HG02642 (cell line): ENCODE results near the gene CASZ1.

Experiments used
- ATAC-seq: cut with Tn5 transposase; IDR thresholded peaks from one replicate; pipeline ENCODE4 v1.9.1; 2021; ENCODE audit warnings: mild to moderate bottlenecking; ENCODE audit not compliant: unreplicated experiment, poor library complexity

The CASZ1 gene, protein sequence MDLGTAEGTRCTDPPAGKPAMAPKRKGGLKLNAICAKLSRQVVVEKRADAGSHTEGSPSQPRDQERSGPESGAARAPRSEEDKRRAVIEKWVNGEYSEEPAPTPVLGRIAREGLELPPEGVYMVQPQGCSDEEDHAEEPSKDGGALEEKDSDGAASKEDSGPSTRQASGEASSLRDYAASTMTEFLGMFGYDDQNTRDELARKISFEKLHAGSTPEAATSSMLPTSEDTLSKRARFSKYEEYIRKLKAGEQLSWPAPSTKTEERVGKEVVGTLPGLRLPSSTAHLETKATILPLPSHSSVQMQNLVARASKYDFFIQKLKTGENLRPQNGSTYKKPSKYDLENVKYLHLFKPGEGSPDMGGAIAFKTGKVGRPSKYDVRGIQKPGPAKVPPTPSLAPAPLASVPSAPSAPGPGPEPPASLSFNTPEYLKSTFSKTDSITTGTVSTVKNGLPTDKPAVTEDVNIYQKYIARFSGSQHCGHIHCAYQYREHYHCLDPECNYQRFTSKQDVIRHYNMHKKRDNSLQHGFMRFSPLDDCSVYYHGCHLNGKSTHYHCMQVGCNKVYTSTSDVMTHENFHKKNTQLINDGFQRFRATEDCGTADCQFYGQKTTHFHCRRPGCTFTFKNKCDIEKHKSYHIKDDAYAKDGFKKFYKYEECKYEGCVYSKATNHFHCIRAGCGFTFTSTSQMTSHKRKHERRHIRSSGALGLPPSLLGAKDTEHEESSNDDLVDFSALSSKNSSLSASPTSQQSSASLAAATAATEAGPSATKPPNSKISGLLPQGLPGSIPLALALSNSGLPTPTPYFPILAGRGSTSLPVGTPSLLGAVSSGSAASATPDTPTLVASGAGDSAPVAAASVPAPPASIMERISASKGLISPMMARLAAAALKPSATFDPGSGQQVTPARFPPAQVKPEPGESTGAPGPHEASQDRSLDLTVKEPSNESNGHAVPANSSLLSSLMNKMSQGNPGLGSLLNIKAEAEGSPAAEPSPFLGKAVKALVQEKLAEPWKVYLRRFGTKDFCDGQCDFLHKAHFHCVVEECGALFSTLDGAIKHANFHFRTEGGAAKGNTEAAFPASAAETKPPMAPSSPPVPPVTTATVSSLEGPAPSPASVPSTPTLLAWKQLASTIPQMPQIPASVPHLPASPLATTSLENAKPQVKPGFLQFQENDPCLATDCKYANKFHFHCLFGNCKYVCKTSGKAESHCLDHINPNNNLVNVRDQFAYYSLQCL (N-terminal part only)

DNA sequence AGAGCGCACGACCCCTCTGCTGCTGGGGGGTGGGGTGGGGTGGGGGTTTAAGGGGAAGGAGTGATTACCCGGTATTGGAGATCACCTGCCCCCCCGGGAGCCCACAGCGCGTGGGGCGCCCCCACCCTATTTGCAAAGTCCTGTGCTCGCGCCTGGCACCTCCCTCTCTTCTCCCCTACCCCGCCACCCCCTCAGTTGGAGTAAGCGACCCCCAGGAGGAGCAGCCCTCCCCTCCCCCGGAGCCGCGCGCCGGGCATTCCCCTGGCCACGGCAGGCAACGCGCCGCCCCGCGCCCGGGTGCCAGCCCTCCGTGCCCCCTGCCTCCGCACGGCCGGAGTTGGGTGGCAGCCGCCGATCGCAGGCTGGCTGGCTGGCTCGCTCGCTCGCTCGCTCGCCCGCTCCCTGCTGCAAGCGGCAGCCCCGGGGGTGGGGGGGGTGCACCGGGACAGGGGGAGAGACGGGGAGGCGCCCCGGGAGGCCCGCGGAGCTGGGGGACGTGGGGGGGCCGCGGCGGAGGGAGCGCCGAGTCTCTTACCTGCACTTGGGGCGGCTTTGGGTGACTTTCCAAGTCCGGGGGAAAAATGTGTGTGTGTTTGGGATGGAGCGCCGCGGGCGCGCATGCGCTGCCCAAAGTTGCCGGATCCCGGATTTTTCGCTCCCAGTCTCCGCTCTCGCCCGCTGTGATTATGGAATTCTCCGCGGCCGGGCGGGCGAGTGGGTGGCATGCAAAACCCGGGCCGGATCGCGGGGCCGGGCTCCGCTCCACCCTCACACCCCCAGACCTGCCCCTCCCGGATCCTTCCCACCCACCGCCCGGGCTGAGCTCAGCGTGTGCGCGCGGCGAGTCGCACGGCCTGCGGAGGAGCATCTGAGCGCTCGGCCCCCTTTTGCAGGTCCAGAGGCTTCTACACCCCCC lies at the start of gene CASZ1:
Gene CASZ1 (minus strand): TSS at position 618 of the 916 bp plus-strand sequence. CDS start 102,757 bp downstream, outside the sequence.
- ATAC-seq = no peak

DNA sequence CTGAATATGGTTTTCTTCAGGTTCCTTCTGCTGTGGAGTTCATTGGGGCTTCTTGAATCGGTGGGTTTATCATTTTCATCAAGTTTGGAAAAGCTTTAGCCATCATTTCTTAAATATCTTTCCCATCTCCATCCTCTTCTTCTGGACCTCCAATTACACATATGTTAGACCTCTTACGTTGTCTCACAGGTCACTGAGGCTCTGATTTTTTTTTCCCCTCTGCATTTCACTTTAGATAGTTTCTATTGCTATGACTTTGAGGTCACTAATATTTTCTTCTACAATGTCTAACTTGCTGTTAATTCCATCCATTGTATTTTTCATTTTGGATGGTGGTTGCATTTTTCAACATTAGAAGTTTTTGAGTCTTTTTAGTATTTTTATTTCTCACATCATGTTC lies 47.3 kb upstream of the CASZ1 start:
- no peak for ATAC-seq

DNA sequence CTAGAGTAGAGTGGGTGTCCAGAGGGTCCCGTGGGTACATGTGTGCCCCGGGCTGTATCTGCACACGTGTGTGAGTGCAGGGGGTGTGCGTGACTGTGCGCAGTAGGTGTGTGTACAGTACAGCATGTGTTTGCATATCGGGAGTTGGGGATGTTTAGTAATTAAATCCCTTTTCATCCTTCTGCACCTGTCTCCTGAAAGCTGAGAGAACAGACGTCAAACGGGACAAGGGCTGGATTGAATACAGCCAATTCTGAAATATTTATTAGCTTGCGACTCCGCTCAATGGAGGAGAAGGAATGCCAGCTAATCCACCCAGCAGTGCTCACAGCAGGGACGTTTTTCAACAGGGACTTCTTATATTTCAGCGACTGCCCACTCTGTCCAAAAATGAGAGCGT lies 44.7 kb upstream of the CASZ1 start:
- ATAC-seq = no peak

DNA sequence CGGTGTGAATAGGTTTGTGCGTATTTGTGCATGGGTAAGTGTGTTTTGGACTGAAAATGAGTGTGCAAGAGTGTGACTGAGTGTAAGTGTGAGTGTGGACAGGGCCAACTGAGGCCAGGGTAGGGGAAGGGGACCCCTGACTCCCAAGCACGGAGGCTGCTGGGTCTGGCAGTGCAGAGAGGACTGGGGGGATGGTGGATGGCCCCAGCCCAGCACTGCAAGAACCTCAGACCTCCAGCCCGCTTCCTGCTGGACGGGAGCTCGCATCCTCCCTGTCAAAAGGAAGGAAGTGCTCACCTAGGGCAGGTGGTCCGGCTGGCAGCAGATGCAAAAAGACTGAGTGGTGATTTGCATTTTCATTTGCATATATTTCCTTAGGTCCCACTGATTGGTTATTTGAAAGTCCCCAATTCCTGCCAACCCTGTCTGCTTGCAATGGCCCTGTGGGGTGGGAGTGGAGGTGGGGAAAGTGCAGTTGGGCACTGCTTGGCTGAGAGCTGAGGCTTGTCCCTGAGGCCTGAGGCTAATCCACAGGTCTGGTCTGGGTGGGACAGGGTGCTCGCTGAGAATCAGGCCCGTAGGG lies 42.8 kb upstream of the CASZ1 start:
- ATAC-seq = no peak

DNA sequence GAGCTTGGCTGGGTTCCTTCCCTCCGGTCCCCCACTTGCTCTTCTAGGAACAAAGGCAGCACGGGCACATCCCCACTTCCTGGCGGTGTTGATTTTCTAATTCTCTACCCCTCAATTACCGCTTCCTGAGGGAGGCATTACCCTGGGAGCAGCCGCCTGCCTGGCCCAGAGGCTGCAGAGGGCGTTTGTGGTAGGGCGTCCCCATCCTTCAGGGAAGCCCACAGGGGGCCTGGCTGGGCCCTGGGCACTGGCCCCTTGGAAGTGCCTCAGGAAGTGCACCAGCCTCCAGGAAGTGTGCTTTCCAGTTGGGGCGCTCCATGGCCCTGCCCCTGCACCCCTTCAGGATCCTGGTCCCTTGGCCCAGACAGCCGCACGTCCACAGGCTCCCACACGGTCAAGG lies 42.1 kb upstream of the CASZ1 start:
- no peak for ATAC-seq

DNA sequence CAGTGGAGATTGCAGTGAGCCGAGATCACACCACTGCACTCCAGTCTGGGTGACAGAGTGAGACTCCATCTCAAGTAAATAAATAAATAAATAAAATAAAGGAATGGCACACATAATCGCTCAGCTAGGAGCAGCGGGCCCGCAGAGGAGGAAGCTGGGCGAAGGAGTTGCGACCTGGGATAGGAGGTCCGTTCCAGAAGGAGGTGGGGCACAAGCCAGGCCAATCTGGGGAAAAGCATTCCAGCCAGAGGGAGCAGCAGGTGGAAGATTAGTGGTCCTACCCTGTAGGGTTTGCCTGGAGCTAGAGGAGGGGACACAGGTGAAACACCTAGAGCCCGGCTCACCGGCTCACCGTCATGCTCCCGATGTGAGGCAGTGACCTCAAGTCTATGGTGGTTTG lies 40.3 kb upstream of the CASZ1 start:
- no peak for ATAC-seq

DNA sequence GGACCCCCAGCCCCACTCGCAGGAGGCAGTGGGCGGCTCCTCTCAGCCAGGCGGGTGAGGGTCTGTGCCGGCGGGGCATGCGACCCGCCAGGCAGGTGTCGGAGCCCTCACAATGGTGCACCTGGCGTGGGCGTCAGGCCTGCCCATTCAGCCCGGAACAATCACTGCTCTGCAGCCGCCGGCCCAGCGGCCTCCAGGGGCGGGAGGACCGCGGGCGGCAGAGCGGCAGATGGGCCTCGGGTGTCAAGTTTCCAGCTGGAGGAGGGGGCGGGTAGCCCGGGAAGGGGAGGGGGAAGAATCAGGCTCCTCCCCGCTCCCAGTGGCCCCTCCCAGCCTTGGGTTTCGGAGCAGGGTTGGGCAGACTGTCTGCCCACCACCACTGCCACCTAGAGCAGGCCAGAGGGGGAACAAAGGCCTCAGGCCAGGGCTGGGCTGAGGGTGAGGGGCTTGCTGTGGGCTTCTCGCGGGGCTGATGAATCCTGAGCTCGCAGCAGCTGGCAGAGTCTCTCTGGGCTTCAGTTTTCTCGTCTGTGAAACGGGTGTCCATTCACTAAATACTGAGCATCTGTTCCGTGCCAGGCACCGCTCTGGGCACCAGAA lies 39.5 kb upstream of the CASZ1 start:
- no peak for ATAC-seq

DNA sequence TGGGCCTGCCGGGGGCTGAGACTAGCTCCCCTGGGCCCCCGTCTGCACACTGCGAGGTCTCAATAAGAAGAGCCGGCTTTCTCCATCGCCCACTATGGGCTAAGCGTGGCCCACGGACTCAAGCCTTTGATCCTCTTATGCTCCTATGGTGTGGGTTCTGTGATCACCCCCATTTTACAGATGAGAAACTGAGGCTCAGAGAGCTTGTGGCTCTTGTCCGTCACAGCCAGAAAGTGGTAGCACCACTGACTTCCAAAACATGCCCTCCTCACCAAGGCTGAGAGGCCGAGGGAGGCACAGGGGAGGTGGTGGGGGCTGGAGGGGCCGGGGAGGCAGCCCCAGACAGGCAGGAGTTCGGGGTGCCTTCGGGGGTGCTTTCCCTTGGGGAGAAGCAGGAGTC lies 39.0 kb upstream of the CASZ1 start:
- no peak for ATAC-seq

DNA sequence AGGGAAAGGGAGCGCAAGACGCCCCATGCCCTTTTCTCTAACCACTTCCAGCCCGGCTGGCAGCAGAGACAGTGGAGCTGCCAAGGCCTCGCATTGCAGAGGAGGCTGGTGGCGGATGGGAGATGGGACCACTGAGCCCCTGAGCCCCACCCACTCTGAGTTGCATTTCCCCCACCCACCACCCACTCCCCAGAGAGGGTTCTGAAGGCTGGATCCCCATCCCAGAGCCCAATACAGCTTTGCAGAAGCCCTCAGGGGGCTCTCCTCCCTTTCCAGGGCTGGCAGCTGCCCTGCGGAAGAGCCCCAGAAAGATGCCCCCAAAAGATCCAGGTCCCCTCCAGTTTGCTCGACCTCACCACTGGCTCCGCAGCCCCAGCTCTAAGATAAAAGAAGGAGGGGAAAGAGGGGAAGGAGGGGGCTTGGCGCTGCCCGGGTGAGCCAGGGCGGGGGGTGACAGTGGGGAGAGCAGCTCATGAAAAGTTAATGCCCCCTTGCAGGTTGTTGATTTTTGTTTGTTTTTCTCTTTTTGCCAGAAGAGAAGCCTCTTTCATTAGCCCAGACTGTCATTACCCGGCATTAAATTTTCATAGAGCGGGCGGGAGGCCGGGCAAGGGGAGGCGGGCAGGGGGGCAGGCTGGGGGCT lies 38.4 kb upstream of the CASZ1 start:
- ATAC-seq = no peak

DNA sequence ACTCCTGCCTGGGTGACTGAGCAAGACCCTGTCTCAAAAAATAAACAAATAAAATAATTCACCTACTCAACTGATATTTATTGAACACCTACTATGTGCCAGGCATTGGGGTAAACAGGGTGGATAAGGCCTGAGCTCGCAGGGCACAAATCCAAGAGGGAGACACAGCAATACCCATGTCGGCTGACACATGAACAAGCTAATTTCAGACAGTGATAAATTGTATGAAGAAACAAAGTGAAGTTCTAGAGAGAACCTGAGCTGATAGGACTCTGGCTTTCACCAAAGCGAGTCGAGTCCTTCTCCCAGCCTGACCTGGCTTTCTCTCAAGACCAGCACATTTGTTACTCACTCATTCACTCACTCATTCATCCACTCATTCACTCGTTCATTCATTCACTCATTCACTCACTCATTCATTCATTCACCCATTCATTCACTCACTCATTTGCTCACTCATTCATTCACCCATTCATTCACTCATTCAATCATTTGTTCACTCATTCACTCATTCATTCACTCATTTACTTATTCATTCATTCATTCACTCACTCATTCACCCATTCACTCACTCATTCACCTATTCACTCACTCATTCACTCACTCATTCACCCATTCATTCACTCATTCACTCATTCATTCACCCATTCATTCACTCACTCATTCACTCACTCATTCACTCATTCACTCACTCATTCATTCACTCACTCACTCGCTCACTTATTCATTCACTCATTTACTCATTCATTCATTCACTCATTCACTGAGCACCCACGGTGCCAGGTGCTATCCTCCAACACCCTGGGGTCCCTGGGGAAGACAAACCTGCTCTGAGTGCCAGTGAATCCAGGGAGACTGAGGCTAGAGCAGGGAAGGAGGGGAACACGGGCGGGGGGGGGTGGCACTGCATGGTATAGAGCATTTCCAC lies 37.4 kb upstream of the CASZ1 start:
- ATAC-seq = no peak

DNA sequence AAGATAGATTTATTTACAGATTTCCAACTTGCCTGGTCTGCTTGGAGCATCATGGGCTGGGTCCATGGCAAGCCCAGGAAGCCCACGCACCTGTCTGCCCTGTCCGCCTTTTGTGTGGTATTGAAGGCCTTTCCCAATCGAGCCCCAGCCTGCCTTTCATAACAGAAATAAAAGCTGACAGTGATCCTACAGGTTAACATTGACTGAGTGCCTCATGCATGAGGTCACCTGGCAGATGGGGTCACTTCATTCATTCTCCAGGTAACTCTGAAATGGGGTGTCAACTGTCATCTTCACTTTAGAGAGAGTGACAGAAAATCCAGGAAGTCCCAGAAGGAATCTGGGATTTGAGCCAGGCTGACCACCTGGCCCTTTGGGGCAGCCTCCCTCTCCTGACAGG lies 36.3 kb upstream of the CASZ1 start:
- no peak for ATAC-seq

DNA sequence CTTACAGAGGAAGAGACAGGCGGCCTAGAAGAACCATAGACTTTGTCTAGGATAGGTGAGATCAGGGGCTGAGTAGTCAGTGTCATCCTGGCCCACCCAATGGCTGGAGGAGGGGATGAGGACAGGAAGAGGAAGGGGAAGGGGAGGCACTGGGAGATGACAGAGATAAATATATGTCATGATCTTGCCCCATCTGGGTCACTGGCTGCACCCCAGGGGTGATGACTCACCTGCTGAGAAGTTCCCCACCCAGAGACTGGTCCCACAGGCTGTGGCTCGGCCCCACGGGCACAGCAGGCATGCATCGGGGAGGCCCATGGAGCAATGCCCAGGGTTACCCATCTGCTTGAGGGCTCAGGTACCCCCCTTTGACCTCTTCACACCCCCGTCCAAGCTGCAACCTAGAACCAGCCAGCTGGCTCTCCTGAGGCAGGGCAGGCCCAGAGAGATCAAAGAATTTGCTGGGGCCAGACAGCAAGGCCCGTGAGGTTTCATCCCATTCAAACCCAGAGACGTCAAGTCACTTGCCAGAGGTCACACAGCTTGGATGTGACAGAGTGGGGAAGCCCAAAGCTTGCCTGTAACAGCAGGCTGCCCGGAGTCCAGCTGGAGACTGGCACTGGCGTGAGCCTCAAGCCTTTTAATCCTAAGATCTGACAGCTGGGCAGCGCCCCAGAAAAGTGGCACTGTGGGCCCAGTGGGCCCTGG lies 34.7 kb upstream of the CASZ1 start:
- ATAC-seq = no peak

DNA sequence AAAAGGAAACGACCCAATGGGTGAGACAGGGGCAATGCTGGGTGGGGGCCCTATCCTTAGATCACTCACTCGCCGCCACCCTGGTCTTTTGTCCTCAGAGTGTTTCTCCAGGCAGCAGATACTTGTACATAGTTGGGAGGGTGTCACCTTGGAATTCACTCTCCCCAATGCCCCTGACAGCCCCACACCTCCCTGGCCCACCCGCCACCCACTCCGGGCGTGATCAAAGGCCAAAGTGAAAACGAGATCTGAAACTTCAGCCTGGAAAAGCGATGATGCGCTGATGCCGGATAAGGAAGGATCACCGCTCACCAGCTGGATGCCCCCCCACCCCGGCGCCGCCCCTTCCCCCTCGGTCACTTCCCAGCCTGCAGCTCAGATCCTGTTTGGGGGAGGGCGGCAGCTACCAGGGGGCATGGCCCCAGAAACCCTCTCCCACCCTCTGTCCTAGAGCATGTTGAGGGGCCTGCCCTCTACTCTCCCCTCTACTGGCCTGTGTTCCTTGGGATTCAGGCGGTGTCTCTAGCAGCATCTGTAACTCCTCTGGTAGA lies 33.6 kb upstream of the CASZ1 start:
- no peak for ATAC-seq

DNA sequence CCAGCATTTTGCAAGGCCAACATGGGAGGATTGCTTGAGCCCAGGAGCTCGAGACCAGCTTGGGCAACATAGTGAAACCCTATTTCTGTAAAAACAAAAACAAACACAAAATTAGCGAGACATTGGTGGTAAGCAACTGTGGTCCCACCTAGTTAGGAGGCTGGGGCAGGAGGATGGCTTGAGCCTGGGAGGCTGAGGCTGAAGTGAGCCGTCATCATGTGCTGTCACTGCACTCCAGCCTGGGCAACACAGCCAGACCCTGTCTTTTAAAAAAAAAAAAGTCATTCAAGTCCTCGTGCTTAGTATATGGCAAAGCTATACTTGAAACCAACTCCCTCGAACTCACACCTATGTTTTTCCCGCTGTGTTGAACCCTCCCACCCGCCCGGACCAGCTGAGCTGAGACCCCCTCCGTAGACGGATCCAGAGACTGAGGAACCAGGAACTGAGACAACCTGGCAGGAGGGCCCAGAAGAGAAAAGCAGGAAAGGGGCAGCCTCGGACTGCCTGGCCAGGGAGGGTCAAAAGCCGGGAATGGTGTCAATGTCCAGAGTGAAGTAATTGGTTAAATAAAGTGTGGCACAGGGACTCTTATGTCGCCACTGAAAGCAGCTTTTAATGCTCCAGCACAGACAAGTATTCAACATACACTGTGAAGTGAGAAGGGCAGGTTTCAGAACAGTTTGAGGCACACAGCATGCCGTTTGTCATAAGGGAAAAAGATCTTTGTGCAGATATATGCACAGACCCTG lies 32.8 kb upstream of the CASZ1 start:
- ATAC-seq = no peak

DNA sequence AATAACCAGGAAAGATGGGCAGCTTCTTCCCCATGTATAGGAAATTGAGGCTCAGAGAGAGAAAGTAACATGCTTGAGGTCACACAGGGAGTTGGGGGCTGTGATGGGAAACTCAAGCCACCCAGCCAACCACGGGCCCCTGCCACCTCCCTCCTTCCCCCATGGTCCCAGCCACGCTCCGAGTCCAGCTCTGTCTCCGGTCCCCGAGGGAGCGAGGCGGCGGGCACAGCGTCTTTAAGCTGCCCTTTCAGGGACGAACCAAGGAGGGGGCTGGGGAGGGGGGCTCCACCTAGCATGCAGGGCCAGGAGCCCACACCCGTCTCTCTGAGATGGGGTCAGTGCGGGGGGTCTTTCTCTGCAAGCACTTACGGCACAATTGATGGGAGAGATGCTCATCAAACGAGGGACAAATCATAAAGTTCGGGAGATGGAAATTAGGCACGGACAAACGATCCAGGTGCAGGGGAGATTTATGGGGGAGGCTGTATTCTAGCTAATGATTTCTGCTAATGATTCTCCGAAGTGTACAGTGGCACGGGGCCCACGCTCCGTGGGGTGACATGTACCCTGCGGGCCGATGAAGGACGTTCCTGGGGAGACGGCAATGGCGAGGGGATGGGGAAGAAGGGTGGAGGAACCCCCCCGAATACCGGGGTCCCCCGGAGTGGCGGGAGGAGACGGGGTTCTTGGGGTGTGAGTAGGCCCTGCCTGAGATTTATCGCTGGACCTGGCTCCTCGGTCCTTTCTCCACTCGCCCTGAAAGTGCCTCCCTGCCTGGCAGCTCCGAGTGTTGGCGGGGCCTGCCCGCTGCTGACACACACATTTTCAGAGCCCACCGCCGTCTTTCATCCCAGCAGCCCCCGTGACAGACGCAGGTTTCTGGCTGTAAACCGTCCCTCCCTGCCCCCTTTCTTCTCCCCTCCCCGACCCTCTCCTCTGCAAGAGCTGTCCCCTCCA lies 31.2 kb upstream of the CASZ1 start:
- no peak for ATAC-seq
